Measurements from ENCODE around the gene CERT1.
"Not testable (repeated sequence)": the region's sequence is repeated elsewhere in the genome, so short reads cannot be mapped to it uniquely, and the experiment has no call there.

- not testable (repeated sequence) for TF ChIP-seq POLR2A, POLR2AphosphoS5, CTCF, EP300 (IDR thresholded peaks at IDR 0.05)
Observed at GRCh38 chr5:75489847-75490246, 21.6 kb downstream of the CERT1 start.
